Fibroblast of the aortic adventitia (primary cell): ENCODE data around the gene OLR1. TPM values are rescaled to one million over a fixed set of nuclear protein-coding genes. Genes with fewer than 3 reads are reported as not detected.

ENCODE experiments used
- DNase-seq: peaks from one replicate; pipeline ENCODE4 v3.0.0-alpha.2; 2010; ENCODE audit warnings: low read depth
- H3K4me3 ChIP-seq: 2 replicates; pipeline ENCODE4 v1.5.1; 2011; ENCODE audit warnings: low read depth, mild to moderate bottlenecking, control low read depth, low read length, moderate library complexity
- total RNA-seq: library from RNA; depleted of rRNA; stranded (reverse); fragments of >200 nt; gene quantifications from 2 replicates; pipeline ENCODE4 v1.2.3, GENCODE V29; 2012; ENCODE audit warnings: low replicate concordance
- TF ChIP-seq, protein P1 (sequence below): IDR thresholded peaks from 2 replicates; pipeline ENCODE4 v1.5.1; 2011; ENCODE audit warnings: mild to moderate bottlenecking, low read length, control low read depth, inconsistent platforms; ENCODE audit not compliant: insufficient read depth

Gene OLR1
- total RNA-seq, 1 donor = not detected

DNA sequence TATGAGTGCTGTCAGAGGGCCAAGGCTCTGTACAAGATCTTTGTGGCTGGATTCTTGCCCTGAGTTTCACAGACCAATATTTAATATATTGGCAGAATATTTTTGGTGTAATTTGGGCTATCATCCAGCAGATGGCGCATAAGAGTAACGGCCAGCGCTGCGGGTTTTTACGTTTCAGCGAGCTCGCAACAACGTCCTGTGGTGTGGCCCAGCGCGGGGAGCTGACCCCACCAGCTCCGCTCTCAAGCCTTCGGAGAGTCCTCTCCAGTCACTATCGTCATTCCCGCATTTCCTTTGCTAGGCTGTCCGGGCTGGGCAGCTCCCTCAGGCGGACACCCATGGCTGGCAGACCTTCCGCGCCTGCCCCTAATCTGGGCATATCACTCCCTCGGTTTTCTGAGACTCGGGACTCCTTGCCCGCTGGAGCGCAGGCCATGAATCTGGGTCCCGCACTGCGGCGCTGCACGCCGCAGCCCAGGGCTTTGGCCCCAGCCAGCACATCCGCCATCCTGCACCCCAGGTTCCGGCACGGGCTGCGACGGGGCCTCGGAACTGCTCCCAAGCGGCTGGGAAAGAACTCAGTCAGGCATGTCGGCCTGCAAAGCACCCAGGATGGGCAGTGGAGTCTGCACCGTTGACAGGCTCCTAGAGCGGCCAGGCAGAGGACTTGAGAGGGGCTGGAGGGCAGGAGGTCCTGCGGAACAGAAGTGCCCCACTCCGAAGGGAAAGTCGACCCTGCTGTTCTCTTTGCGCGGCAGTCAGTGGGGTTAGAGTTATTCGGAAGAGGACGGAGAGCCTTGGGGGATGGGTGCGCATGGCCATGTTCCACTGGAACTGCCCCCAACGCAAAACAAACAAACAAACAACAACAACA, 18.4 kb downstream of the OLR1 start:
- DNase-seq = peak; percentile 67
- TF ChIP-seq, protein P1, sequence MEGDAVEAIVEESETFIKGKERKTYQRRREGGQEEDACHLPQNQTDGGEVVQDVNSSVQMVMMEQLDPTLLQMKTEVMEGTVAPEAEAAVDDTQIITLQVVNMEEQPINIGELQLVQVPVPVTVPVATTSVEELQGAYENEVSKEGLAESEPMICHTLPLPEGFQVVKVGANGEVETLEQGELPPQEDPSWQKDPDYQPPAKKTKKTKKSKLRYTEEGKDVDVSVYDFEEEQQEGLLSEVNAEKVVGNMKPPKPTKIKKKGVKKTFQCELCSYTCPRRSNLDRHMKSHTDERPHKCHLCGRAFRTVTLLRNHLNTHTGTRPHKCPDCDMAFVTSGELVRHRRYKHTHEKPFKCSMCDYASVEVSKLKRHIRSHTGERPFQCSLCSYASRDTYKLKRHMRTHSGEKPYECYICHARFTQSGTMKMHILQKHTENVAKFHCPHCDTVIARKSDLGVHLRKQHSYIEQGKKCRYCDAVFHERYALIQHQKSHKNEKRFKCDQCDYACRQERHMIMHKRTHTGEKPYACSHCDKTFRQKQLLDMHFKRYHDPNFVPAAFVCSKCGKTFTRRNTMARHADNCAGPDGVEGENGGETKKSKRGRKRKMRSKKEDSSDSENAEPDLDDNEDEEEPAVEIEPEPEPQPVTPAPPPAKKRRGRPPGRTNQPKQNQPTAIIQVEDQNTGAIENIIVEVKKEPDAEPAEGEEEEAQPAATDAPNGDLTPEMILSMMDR = peak; percentile 72
- H3K4me3 ChIP-seq = peak overlapping the region; percentile 66

DNA sequence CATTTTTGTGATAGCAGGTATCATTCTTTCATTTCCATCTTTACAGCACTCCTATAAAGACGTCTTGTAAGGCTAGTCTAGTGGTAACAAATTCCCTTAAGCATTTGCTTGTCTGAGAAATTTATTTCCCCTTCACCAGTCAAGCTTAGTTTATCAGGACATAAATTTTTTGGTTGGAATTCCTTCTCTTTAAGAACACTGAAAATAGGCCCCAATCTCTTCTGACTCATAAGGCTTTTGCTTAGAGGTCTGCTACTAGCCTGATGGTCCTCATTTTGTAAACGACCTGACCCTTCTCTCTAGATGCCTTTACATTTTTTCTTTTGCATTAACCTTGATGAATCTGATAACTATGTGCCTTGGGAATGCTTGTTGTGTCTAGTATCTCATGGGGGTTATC, 20.3 kb downstream of the OLR1 start:
- TF ChIP-seq, protein P1 = no peak
- DNase-seq = no peak
- no peak overlapping the region for H3K4me3 ChIP-seq

DNA sequence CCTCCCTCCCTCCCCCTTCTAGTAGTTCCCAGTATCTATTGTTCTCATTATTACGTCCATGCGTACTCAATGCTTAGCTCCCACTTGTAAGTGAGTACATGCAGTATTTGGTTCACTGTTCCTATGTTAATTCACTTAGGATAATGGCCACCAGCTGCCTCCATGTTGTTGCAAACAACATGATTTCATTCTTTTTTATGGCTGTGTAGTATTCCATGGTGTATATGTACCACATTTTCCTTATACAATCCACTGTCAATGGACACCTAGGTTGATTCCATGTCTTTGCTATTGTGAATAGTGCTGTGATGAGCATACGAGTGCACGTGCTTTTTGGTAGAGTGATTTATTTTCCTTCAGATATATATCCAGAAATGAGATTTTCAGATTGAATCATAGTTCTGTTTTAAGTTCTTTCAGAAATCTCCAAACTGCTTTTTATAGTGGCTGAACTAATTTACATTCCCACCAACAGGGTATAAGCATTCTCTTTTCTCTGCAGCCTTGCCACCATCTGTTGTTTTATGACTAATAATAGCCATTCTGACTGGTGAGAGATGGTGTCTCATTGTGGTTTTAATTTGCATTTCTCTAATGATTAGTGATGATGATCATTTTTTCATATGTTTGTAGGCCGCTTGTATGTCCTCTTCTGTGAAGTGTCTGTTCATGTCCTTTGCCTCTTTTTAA, 24.1 kb downstream of the OLR1 start:
- H3K4me3 ChIP-seq = no peak overlapping the region
- TF ChIP-seq, protein P1 = no peak
- no peak for DNase-seq

DNA sequence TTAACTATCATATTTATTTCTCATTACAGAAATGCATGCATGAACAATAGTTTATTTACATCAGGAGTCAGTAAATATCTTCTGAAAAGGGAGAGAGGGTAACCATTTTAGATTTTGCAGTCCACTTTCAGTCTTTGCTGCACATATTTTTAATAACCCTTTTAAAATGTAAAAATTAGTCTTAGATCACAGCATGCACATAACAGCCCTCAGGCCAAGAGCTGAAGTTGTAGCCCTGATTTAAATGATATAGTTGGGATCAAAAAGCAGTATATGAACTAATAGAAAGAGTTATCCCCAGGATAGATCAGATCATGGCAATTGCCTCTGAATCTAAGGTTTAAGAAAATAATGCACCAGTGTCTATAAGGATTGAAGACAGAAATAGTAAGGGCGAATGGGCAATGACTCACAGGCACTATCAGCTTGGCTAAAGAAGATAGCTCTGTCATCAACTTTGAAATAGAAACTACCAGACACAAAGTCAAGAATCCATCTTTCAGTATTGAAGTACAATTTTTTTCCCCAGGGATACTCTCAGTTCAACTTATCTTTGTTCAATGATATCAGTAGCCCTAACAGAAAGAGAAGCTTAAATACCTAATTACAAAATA, 28.8 kb downstream of the OLR1 start:
- peak; percentile 11 for DNase-seq
- H3K4me3 ChIP-seq = no peak overlapping the region
- TF ChIP-seq, protein P1 = no peak

DNA sequence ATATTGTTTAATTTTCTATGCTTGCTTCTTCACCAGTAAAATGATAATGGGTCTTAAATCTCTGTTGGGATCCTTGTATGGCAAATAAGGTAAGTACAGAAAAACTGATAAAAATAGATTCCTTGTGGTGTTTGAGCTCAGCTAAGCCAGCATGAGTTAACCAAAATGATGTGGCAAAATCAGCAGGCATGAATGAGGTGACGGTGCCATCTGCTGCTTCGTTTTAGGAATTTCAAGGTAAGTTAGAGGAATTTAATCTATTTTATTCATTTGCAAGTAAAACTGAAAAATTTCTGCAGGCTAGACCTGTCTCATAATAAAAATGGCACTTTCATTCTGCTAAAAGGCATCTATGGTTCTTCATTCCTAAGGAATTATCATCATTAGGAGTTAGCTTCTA, 31.9 kb downstream of the OLR1 start:
- TF ChIP-seq, protein P1 = peak; percentile 29
- DNase-seq = peak; percentile 60
- H3K4me3 ChIP-seq = no peak overlapping the region

DNA sequence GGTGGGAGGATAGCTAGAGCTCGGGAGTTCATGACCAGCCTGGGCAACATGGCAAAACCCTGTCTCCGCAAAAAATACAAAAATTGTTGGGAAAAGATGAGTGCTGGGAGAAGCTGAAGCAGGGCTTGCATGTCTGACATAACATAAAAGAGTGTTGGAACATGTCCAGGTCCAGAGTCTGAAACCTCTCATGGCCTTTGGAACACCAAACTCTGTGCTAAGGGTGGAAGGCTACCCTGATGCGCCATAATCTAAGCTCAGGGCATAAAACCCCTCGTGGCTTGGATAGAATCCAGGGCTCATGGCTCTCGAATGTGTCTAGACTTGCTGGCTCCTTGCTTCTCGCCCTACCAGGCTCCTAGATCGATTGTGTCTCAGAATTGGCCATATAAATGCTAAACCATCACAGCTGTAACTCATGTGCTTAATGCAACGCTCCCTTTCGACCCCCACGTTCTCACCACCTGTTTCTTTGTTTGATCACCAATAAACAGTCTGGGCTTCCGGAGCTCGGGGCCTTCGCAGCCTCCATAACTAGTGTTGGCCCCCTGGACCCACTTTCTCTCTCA, 35.2 kb downstream of the OLR1 start:
- H3K4me3 ChIP-seq = no peak overlapping the region
- TF ChIP-seq, protein P1 = no peak
- DNase-seq = no peak
